OCI-LY3 (cell line): ENCODE data around the gene IQCH.

Experiments used
- H2AFZ ChIP-seq: fragments of 200-600, 300-600 bp; shearing (Covaris generic); 2 replicates; pipeline ENCODE4 v1.6.0; 2014; ENCODE audit warnings: antibody characterized with exemption, low read depth, low read length
- H3K27ac ChIP-seq: fragments of 200-600, 300-600 bp; sonication (generic); 2 replicates; pipeline ENCODE4 v1.5.1; 2014; ENCODE audit warnings: mild to moderate bottlenecking, low read length, moderate library complexity, mixed read lengths
- H3K27me3 ChIP-seq: fragments of 200-600, 300-600 bp; sonication (generic); 2 replicates; pipeline ENCODE4 v1.6.1; 2014; ENCODE audit warnings: low read depth, low read length, mixed read lengths
- H3K36me3 ChIP-seq: fragments of 200-600, 300-600 bp; sonication (generic); replicated peaks from 2 replicates; pipeline ENCODE3; 2014; ENCODE audit warnings: low read depth, low read length, mixed read lengths
- H3K4me1 ChIP-seq: fragments of 300-600, 200-600 bp; sonication (generic); 2 replicates; pipeline ENCODE4 v1.6.1; 2014; ENCODE audit warnings: low read length, mixed read lengths
- H3K4me2 ChIP-seq: fragments of 200-600, 300-600 bp; sonication (generic); 2 replicates; pipeline ENCODE4 v1.6.1; 2014; ENCODE audit warnings: low read length, mixed read lengths
- H3K4me3 ChIP-seq: fragments of 300-600, 200-600 bp; sonication (generic); 2 replicates; pipeline ENCODE4 v1.5.1; 2014; ENCODE audit warnings: antibody characterized with exemption, mild to moderate bottlenecking, low read length, moderate library complexity
- H3K79me2 ChIP-seq: fragments of 300-600, 200-600 bp; shearing (Covaris generic); 2 replicates; pipeline ENCODE4 v1.6.1; 2014; ENCODE audit warnings: mild to moderate bottlenecking, low read length, mixed read lengths
- H3K9ac ChIP-seq: fragments of 300-600, 200-600 bp; shearing (Covaris generic); 2 replicates; pipeline ENCODE4 v1.6.0; 2014; ENCODE audit warnings: mild to moderate bottlenecking, low read length, moderate library complexity
- H3K9me3 ChIP-seq: fragments of 200-600, 300-600 bp; shearing (Covaris generic); 2 replicates; pipeline ENCODE4 v1.6.1; 2014; ENCODE audit warnings: low read length, mixed read lengths; ENCODE audit not compliant: insufficient read depth
- H4K20me1 ChIP-seq: fragments of 200-600, 300-600 bp; sonication (generic); 2 replicates; pipeline ENCODE4 v1.6.1; 2016; ENCODE audit warnings: low read length, mixed read lengths; ENCODE audit not compliant: insufficient read depth
- CTCF ChIP-seq: fragments of 200-600, 300-600 bp; sonication (generic); IDR thresholded peaks from 2 replicates; pipeline ENCODE4 v1.5.1; 2014; ENCODE audit warnings: antibody characterized with exemption, low read length, low read depth
- EZH2phosphoT487 ChIP-seq: fragments of 200-600 bp; shearing (Covaris generic); IDR thresholded peaks from 2 replicates; pipeline ENCODE4 v1.6.1; 2018; ENCODE audit warnings: antibody characterized with exemption, mixed run types, low read depth

The IQCH gene

GRCh38 chr15:67218428-67218827 is 36.2 kb upstream of the IQCH start:
- Histone ChIP-seq H3K79me2 (no peaks in the 10 kb centered on the region), H3K36me3 (peaks cover 12% of the 10 kb centered on the region), H3K4me3 (no peak overlapping the region), H3K27me3 (no peaks in the 10 kb centered on the region), H3K9me3 (no peaks in the 10 kb centered on the region), H3K4me2 (no peak overlapping the region), H2AFZ (no peak overlapping the region), H4K20me1 (no peaks in the 10 kb centered on the region), H3K9ac (no peak overlapping the region), H3K4me1 (peaks cover 17% of the 10 kb centered on the region), H3K27ac (no peak overlapping the region)
- TF ChIP-seq CTCF (no peak), EZH2phosphoT487 (no peak)

GRCh38 chr15:67219288-67219687 is 35.3 kb upstream of the IQCH start:
- H3K27me3 ChIP-seq, result no peaks in the 10 kb centered on the region
- no peak overlapping the region for H2AFZ ChIP-seq
- no peak for TF ChIP-seq CTCF
- no peak for TF ChIP-seq EZH2phosphoT487
- H3K4me3 ChIP-seq, result no peak overlapping the region
- H3K4me2 ChIP-seq, result no peak overlapping the region
- H3K9me3 ChIP-seq, result no peaks in the 10 kb centered on the region
- no peak overlapping the region for H3K9ac ChIP-seq
- peaks cover 17% of the 10 kb centered on the region for H3K4me1 ChIP-seq
- H4K20me1 ChIP-seq, result no peaks in the 10 kb centered on the region
- H3K36me3 ChIP-seq, result peaks cover 17% of the 10 kb centered on the region
- no peaks in the 10 kb centered on the region for H3K79me2 ChIP-seq
- no peak overlapping the region for H3K27ac ChIP-seq

- H3K4me2 ChIP-seq, result no peak overlapping the region
- H3K4me3 ChIP-seq, result no peak overlapping the region
- no peak for TF ChIP-seq EZH2phosphoT487
- no peak for TF ChIP-seq CTCF
- H3K9me3 ChIP-seq, result no peaks in the 10 kb centered on the region
- no peaks in the 10 kb centered on the region for H3K79me2 ChIP-seq
- no peak overlapping the region for H2AFZ ChIP-seq
- peaks cover 20% of the 10 kb centered on the region for H3K36me3 ChIP-seq
- no peak overlapping the region for H3K9ac ChIP-seq
- H4K20me1 ChIP-seq, result no peaks in the 10 kb centered on the region
- peaks cover 9% of the 10 kb centered on the region for H3K4me1 ChIP-seq
- no peak overlapping the region for H3K27ac ChIP-seq
- H3K27me3 ChIP-seq, result no peaks in the 10 kb centered on the region
Measured at GRCh38 chr15:67224889-67225288, 29.7 kb upstream of the IQCH start.

GRCh38 chr15:67225336-67225735 is 29.2 kb upstream of the IQCH start:
- no peak overlapping the region for H3K4me2 ChIP-seq
- no peaks in the 10 kb centered on the region for H3K79me2 ChIP-seq
- peaks cover 9% of the 10 kb centered on the region for H3K4me1 ChIP-seq
- TF ChIP-seq CTCF (no peak), EZH2phosphoT487 (no peak)
- no peak overlapping the region for H3K4me3 ChIP-seq
- H3K9ac ChIP-seq, result no peak overlapping the region
- no peak overlapping the region for H3K27ac ChIP-seq
- H3K27me3 ChIP-seq, result no peaks in the 10 kb centered on the region
- H3K9me3 ChIP-seq, result no peaks in the 10 kb centered on the region
- no peak overlapping the region for H2AFZ ChIP-seq
- H3K36me3 ChIP-seq, result peaks cover 21% of the 10 kb centered on the region
- H4K20me1 ChIP-seq, result no peaks in the 10 kb centered on the region
